Measurements from ENCODE around the gene BRD1.
"Not testable (repeated sequence)": the region's sequence is repeated elsewhere in the genome, so short reads cannot be mapped to it uniquely, and the experiment has no call there.

Gene BRD1

DNA sequence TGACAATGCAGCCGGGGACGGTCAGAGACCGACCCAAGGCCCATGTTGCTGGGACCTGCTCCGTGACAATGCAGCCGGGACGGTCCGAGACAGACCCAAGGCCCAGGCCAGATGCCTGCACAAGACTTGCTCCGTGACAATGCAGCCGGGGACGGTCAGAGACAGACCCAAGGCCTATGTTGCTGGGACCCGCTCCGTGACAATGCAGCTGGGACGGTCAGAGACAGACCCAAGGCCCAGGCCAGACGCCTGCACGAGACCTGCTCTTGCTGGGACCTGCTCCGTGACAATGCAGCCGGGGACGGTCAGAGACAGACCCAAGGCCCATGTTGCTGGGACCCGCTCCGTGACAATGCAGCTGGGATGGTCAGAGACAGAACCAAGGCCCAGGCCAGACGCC lies 45.8 kb downstream of the BRD1 start:
- not testable (repeated sequence) for DNase-seq

DNA sequence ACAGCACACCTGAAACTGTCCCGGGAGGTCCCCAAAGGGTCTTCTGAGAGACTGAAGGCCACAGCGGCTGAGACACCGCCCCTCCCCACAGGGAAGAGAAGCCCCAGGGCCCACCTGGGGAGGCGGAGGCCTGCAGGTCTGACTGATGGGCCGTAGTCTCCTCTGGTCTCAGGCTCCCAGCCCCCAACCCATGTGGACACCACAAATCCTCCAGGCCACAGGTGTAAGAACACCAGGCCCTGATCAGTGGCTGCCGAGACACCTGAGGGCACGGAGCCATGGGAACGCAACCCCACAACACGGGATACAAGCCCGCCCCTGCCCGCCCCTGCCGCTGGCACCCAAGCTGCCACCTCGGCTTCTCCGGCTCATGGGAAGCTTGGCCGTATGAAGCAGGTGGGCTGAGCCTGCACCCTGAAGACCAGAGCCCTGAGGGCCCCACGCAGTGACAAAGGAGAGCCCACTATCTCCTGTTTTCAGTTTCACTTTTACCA lies 46.3 kb downstream of the BRD1 start:
- no peak for DNase-seq

DNA sequence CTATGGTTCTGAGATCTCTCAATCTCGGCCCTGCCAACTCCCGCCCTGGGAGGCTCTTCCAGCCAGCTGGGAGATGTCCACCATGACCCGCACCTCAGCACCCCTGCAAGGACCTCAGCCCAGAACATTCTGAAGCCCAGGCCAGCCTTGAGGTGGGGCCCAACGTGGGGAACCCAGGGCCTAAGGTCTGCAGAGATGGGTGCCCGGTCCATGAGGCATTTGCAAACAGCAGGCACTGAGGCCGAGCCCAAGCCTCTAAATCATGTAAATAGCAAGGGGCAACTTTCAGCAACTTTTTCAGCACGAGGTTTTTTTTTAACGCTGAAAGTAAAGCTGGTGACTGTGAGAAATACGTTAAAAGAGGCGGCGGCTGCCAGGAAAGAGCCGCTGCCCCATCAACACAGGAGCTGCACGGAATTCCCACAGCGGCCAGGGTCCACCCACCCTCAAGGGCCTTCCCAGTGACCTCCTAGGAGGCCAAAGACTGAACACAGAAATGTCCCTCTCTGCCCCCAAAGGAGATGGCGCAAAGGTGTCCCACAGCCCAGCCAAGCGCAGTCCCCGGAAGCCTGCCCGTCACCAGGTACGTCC lies 46.9 kb downstream of the BRD1 start:
- DNase-seq, result no peak

DNA sequence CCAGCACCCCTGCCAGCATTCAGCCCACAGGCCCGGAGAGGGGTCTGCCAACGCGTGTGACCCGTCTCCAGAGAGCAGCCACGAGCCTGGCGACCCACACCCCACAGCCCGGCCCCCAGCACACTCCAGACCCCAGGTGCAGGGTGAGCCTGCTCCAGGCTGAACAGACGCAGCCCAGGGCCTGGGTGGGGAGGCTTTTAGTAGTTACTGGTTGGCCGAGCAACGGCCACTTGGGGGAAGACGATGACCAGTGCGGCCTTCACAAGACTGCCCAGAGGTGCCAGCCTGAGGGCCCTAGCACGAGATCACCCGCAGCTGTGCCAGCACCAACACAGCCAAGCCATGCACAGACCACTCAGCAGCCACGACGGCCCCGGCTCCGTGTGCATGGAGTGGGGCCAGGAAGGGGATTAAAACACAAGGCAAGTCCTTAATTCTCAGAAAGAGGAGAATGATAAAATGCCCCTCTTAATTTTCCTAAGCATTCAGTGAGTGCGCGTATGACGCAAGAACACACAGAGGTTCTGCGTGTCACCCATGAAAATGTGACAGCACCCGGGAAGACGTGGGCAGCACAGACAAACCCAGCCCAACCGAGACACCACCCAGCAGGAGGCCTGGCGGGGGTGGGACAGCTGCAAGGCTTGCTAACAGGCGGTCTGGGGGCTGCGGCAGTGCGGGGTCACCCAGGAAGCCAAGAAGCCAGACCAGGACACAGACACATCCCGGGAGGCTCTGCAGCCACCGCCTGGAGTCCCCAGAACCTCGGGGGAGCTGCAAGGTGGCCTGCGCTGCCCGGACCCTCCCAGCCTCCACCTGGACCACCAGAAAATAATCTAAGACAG lies 47.6 kb downstream of the BRD1 start:
- DNase-seq, result no peak

DNA sequence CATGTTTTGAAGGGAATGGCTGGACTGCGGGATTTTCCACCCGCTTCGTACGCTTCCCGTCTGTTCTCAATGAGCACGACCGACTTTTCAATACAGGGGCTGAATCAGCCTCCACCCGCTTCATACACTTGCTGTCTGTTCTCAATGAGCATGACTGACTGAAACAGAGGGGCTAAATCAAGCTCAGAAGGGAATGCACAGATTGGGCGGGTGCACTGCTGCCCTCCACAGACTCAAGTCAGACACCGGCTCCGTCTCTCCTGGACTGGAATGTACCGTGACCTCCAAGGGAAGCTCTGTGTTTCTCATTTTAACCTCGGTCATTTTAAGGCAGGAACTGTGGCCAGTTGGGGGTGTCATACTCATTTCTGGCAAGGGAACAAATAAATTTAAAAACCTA lies 48.5 kb downstream of the BRD1 start:
- no peak for DNase-seq

DNA sequence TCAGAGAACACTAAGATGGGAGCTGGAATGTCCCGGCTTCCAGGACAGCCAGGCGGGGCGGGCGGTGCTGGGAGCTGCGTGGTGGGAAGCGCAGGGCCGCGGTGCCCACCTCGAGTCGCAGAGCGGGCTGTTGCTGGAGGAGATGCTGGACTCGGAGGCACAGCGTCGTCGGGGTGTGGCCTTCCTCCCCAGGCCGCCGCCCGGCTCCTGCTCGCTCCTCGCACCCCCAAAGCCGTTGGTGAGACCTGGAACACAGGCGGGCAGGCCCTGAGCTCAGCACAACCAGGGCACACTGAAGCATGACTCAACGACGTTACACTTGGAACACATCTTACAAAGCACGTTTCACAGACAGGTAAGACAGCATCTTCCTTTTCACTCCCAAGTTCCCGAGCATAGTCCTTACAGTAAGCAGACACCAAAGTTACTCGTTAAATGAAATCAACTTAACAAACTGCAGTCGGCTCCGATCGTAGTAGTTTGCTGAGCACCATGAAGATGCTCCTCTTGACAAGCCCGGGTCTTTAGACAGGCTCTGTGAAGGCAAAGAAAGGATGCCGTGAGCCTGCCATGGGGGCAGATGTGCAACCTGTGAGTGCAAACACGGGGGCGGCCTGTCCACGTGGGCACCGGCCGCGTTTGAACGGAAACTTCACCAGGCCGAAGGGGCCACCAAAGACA lies 50.0 kb downstream of the BRD1 start:
- DNase-seq, result no peak

DNA sequence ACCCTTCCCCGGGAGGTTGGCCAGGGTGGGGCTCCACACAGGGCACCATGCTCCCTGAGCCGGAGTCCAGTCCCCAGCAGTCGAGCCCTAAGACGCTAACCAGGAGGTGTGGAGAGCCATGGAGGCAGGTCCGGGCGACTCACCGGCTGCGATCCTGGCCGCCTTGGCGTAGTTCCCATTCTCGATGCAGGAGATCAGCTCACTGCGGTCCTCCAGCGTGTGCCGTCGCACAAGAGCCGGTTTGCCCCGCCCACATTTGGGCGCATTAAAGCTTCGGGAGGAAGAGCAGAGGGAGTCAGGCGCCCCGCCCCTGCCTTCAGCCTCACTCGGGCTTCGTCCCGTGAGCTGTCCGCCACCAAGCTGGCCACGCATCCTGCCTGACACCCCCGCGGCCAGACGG lies 50.8 kb downstream of the BRD1 start:
- no peak for DNase-seq

DNA sequence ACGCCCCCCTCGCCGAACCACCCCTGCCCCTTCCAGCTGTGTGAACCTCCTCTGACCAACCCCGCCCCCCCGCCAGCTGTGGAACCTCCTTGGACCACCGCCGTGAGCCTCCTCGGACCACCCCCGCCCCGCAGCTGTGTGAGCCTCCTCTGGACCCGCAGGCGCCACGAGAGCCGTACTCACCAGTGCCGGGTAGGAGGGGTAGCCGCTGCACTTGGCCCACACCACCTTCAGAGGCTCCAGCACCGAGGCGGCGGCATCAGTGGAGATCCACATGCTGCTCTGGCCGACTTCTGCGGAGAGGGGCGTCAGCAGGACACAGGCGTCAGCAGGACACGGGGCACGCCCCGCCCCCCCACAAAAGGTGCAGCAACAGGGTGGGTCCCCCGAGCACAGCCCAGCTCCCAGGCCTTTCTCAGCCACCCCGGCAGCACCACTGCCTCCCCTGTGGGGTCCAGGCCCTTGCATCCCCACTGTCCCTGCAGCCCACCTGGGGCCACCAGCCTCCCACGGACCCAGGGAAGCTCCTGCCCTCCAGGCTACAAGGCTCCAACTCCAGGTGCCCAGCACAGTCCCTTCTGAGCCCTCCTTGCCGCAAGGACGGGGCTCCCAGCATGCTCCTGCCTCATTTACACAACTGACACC lies 51.7 kb downstream of the BRD1 start:
- no peak for DNase-seq

DNA sequence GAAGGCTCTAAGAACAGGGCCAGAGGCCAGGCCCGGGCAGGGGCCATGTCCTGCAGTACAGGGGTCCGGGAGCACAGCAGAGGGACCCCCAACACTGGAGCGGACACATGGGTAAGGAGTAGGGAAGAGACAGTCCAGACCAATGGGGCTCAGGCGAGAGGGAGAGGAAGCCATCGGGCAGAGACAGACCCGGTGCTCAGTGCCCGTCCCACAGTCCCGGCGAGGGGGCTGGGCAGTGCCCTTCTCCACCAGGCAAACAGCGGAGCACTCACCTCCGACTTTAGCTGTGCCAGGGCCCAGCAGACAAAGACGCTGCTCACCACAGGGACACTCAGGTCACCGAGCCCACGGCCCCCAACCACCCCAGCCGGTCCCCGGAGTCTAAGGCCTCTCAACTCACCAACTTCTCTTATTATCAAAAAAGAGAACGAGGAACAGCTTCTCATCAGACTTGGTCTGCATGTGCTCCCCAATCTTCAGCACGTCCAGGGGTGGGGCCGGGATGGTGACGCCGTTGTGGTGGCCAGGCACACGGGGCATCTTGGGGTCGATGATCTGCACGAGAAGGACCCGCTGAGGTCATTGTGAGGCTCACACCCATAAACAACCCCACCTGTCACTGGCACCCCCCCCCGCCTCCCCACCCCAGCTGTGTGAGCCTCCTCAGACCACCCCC lies 52.3 kb downstream of the BRD1 start:
- no peak for DNase-seq

DNA sequence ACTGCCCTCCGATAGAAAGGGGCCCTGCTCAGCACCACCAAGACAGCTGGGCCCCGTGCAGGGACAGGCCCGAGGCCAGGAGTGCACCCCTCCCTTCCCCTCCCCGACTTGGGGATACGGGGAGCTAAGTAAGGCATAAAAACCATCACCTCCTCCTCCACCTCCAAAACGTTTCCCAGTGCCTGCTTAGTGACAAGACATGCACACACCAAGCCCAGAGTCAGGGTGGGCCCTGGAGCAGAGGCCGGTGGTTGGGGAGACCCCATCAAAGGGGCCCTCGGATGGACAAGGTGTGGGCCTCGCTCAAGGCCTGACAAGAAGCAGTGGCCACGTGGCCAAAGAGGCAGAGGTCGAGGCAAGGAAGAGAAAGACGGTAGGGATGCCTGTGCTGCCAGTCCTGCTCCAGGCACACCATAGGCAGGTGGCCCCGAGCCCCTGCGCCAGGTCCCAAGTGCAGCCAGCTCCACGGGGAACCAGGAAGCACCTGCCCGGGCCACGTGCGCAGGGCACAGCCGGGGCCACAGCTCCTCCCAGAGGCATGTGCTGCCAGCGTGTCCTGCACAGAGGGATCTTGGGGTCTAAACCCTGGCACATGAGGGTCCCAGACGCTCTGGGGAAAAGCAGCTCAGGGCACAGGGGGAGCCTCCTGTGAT lies 53.0 kb downstream of the BRD1 start:
- DNase-seq, result no peak

DNA sequence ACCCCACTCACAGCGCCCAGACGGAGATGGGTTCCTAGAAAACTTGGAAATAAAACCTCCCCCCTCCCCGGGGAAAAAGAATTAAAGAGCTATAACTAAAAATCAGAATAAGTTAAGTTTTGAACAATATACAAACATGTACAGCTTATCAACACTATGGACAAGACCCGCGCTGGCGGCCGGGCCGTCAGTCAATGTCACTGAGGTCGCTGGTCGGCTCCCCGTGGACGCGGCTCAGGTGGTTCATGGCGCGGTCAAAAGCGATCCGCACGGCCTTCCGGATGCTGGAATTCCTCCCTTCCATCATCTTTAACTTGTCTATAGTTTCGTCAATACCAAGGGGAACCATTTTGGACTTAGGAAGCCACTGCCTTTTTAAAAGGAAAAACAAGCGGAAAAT lies 53.6 kb downstream of the BRD1 start:
- no peak for DNase-seq

DNA sequence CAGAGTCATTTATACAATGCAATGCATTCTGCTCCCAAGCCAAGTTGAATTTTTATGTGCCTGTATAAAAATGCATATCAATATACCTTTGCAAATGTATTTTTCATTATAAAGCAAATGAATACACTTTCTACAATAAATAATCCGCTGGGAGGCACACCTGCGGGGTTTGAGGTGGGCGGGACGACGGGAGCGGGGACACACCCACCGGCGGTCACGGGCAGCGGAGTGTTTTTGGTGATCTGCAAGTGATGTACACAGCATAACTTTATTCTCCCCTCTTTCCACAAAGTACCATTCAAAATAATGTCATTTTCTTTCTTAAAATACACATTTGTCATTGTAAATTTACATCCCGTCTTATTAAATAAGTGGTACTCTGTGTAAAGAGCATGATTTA lies 54.1 kb downstream of the BRD1 start:
- DNase-seq, result no peak

DNA sequence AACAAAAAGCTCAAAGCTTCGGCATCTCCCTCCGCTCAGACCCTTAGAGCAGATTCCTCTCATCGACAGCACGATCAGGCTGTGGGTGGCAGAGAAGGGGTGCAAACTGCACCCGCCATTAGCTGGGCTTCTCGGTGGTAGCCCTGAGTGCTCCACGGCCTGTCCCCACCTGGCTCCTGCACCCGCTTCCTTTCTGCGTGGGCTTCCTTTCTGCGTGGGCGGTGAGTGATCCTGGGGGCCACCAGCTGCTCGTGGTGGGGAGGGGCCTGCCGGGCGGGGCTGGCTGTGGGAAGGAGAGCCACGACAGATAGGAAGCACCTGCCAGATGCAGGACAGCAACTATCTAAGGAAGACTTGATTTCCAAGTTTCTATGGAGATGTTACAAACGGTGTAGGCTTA lies 55.0 kb downstream of the BRD1 start:
- no peak for DNase-seq

DNA sequence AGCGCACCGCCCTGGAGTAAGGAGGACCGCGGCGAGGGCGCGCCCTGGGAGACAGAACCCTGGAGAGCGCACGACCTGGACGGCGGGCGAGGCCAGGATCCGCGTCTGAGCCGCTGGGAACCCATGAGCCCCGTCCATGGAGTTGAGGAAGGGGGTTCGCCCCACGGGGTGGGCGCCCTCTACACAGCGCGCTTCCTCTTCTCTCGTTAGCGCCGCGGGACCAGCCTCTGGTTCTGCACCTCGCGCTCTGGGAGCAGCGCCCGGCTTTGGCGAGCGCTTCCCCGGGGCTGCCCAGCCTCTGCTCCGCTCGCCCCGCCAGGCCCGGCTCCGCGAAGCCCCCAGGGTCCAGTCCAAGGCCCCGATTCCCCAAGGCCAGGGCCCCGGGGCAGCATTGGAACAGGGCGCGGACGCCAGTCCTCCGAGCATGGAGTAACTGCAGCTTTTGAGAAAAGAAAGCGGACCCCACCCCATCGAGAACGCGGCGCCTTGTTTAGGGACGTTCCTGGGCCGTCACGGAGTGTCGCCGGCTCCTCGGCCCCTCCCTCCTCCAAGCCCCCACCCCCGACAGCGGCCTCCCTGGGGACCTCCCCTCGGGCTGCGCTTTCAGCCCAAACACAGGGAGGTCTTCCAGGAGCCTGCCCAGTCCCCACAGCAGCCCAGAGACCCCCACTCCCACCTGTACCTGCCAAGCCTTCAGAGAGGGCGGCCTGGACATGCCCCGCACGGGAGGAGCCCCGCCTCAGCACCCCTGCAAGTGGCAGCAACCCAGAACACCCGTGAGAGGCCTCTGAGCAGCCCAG lies 56.2 kb downstream of the BRD1 start:
- DNase-seq, result no peak

DNA sequence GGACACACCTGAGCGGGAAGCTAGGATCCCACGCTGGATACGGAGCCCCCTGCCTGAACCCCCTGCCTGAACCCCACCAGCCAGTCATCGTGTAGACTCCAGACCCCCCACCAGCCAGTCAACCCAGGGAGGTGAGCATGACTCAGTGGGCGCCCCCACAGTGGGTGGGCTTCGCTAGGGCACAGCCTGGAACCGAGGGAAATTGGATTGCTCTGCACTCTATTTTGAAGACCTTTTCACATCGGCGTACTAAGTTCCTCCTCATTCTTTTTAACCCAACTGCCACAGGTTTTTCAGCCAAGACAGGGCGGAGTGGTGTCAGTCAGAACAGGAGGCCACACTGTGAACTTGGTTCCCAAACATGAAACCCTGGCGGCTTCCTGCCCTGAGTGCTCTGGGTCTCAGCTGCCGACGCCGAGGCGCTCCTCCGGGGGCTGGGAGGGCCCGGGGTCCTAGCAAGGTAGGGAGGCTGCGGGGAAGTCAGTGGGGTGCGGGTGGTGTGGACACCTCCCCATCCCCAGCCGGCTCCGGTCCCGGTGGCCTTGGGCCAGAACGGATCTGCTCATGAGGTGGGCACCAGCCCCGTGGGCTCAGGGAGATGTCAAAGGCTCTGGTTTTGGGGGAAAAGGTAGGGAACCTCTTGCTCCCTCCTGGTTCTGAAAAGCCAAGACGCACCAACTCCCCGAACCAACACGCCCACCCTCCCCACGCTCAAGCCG lies 57.0 kb downstream of the BRD1 start:
- DNase-seq, result no peak

DNA sequence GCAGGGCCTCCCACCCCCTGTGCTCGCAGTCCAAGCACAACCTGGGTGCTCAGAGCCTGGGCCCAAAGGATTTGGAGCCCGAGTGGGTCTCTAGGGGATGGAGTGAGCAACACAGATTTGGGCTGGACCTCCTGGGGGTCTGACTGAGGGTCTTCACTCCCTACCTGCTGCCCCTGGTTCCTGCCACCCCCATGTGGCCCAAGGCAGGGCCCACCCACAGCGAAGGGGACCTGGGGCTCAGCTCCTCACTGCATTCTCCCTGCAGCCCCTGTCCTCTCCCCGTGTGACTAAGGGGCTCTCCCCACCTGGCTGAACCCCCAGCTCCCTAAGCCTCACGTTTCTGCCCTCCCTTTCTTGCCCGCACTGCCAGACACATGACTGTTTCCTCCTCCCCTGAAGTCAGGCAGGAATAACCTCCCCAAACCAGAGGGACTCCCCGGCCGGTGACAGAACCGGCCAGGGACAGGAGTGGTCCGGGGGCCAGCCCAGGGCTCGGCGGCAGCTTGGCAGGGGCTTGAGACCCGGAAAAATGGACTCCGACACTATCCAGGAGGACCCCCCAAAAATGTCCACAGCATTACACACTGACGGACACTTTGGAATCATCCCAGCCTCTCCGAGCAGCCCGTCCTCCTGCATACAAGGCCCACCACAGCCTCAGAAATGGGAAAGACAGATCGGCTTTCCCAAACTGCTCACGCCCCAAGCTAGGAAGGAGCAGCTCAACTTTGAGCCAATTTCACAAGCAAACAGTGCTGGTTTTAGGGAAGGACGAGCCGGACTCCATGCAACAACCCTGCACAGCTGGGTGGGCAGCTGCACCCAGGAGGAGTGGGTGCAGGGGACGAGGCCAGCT lies 57.8 kb downstream of the BRD1 start:
- DNase-seq, result no peak

DNA sequence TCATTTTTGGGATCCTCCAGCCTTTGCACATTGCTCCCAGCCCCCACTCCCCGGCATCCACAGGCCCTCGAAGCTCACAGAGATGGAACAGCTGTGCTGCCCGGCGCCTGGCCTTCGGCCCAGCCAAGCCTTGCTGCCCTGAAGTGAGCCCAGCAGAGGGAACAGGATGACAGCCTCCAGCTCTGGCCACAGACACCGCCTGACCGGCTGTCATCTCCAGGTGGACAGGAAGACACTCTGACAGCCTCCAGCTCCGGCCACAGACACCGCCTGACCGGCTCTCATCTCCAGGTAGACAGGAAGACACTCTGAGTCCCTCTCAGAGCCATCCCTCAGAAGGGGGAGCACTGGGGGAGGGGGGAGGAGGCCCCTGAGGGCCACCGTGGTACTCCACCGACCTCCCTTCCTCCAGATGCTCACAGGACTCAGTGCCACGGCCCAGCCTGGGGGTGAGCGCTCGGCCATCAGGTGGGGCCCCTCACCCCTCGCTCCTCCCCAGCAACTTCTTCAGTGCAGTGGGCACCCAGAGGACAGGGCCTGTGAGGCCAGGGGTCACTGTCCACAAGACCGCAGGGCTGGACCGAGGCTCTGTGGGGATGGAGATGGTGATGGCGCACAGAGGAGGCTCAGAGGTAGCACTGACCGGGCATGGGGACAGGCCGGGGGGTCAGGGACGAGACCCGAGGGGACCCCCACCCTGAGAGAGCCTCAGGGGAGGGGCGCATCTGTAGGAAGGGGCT lies 58.6 kb downstream of the BRD1 start:
- DNase-seq, result no peak

DNA sequence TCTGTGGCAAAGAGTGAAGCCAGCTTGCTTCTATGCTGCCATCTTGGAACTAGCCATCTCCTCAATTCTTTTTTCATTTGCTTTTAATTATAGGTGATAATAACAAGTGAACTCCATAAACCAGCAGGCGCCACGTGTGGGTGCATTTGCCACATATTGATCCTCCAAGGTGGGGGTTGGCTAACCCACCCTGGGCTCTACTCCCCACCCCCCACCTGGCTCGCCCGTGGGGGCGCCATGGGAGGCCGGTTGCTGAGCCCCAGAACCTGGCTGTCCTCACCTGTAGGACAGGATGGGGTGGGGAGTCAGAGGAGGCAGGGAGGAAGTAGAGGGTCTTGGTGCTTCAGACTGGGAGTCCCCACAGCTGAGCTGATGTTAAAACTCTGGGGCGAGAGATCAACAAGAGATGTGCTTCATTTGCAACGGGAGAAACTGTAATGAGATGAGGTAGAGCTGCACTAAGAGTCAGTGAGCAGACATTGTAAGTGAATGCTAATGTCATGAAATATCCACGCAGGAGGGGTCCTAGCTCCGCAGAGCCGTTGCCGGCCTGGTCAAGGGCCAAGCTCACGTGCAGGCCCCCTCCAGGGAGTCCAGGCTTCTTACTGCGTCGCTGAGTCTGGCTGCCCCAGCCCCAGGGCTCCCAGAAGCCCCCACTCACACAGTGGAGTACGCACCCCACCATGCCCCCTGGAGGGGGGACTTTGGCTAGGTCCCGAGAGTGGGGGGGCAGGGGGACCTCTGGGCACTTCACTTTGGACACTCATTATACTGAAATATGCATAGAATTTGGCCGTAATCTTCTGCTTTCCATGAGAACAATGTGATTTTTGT lies 59.4 kb downstream of the BRD1 start:
- no peak for DNase-seq
